Right ventricle myocardium inferior (tissue), 1 donor: ENCODE results near the gene STK24. TPM values are rescaled to one million over a fixed set of nuclear protein-coding genes. Genes with fewer than 3 reads are reported as not detected.

Experiments
- ATAC-seq: fragments of 200-7000 bp; cut with Tn5 transposase; one replicate; pipeline ENCODE4 v1.9.1; 2020; ENCODE audit warnings: mild to moderate bottlenecking, moderate library complexity
- DNase-seq: peaks from one replicate; pipeline ENCODE4 v3.0.0; 2021; ENCODE audit errors: missing footprints
- intact Hi-C: fragments of 100-400 bp; cut with DNase I; formaldehyde crosslinking; loops from one replicate; pipeline ENCODE4 v1.11.0; 2022
- total RNA-seq: library from RNA; stranded (reverse); fragmentation: NEBNext Ultra II Directional; extraction: Animal tissue kit (Norgen Biotek cat#: 25700); gene quantifications from one replicate; pipeline ENCODE4 v1.2.1, GENCODE V29; 2021
- donor health status: DM: no; HTN: yes; CAD: no; lungs with severe emphysema.

Gene STK24
- total RNA-seq, 1 donor from 2014 or later, result 69.6 TPM

DNA sequence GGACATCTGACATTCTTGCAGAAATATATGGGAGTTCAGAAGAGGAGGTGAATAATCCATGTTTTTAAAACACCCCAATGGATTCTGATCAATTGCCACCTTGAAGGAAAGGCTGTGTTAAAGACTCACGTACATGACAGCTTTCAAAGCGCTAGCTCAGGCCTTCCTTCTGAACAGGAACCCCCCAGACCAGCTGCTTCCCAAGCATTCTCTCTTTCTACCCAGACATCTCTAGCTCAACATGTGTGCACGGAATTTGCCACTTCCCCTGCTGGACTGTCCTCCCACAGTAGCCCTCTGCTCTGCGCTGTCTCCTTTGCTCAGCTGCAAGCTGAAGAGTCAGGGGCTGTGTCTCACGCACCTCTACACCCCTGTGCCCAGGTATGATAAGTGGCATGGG is 54.5 kb downstream of the STK24 start:
- intact Hi-C loops, result no loop called here
- ATAC-seq (no peak), DNase-seq (peak; percentile 31)

DNA sequence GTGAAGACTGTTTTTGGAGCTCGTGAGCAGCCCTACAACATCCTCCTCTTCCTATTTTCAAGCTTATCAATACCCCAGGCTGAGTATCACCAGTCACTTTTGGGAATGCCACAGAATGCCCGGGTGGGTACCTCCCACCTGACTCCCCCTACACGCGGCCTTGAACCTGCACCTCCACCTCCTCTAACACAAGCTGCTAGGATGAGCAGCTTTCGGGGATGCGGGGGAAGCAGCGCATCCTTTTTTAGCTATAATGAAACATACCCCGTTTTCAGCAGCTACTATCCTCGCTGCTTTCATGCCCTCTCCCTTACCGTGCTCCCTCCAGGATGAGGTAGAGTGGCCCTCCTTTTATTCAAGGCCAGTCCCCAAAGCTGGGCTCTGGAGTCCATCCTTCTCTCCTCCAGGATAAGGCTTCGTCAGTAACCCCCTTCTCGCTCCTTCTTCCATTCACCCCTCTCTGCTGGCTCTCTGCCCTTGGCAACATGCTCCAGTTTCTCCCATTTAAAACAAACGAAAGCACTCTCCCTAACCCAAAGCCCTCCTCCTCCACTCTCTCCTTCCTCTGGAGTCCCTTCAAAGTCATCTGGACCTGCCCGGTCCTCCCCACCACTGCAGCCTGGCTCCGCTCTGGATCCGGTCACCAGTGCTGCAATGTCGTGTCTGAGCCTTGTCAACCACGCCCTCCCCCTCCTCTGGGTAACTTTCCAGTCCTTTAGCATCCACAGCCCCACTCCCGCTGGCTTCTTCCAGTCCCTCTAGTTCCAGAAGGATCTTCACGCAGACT is 55.3 kb downstream of the STK24 start:
- ATAC-seq (peak; percentile 50), DNase-seq (no peak)
- intact Hi-C loops, result no loop called here

DNA sequence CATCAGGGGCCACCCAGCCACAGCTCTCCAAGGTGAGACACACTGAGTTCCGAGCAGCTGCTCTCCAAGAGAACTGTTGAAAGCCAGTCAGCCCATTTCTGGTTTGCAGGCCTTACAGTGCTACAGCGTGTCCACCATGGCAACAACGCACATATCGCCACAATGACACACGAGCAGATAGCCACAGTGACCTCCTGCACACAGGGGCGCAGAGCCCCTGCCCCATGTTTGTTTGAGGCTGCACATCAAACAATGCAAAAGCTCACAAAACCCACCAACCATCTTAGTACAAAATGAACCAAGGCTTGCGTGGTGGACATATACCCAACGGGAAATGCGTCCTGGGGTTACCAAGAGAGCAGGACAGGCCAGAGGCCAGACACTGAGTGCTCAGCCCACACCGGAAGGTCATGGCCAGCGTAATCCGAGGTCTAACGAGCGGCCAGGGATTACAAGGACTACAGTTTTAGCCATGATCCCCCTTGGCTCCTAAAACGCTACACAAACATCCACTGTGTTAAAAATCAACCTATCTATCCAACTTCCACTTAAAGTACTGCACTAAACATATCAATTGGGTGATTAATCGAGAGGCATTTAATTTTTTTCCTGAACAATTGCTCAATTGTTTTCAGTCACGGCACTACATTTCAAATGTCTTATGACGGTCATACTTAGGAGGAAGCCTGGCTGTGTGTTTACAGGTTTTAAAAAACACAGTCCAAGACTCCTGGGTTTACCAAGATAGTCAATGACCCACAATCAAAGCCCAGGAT is 56.0 kb downstream of the STK24 start:
- ATAC-seq (no peak), DNase-seq (no peak)
- intact Hi-C loops, result no loop called here

DNA sequence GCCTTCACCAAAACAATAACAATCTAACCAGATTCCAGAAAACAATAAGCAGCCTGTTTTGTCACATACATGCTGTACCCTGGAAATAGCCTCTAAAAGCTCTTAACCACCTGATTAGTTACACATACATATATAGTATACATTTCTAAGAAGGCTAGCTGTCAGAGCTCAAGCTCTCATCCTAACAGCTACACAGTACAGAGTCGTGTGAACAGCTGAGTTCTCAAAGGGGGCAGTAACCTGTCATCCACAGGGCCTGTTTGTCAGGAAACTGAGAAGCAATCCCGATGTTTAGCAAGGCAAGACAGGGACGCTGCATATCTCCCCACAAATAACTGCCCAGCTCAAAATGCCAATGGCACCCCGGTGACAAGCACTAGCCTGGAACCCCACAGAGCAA is 56.9 kb downstream of the STK24 start:
- intact Hi-C loops, result no loop called here
- no peak for ATAC-seq

DNA sequence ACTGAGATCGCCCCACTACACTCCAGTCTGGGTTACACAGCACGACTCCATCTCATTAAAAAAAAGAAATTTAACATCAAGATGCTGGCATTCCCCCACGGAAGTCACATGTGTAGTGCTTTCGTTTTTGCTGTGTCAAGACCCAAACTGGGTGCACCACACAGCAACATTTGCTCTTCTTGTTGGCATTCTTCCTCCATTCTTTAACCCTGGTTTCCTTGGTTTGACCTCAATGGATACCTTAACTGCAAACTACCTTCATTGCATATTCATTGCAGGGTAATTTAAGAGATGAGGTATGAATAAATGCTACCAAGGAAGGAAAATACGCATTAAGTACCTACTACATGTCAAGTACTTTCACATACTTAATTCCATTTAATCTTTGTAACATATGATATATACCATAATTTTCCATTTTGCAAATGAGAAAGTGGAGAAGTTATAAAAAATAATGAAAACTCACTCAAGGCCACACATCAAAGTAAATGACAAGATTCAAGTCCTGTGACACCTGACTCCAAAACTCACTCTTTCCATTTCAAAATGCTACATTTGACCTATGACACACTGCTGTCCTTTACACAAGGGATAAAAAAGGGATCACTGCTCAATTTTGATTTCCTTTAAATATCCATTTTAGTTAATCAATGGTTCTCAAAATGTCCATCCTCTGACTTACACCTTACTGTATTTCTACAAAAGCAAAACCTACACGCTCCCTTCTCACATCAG is 59.2 kb downstream of the STK24 start:
- ATAC-seq, result no peak
- intact Hi-C loops, result no loop called here
- no peak for DNase-seq

More for the DNA sequence above, 56.9 kb downstream of the STK24 start:
- no peak for DNase-seq

DNA sequence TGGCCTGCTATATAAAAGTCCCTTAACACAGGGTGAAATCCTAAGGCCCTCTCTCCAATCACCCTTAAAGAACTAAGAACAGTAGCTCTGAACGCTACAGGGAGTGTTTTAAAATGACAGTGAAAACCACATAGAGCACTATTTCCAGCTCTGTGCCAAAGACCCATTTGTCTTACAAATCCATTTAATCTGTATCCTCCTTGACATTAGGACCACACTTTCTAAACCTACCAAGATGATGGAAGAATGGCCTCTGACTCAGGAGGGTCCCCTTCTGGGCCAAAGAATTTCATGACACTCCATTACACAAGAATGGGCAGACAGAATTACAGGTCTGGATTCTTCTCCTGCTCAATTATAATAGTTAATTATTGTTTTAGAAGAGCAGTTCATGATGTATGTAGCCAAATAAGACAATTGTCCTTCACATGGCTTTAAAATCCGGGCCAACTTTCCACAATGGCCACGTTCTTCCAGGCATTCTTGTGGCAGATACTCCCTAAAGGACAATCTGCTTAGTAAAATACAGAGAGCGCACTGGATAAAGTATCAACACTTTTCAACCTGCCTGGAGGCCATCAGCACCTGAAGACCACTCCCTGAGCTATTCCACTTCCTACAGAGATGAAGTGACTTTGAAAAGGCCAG is 61.0 kb downstream of the STK24 start:
- ATAC-seq, result no peak
- no peak for DNase-seq
- intact Hi-C loops, result no loop called here

DNA sequence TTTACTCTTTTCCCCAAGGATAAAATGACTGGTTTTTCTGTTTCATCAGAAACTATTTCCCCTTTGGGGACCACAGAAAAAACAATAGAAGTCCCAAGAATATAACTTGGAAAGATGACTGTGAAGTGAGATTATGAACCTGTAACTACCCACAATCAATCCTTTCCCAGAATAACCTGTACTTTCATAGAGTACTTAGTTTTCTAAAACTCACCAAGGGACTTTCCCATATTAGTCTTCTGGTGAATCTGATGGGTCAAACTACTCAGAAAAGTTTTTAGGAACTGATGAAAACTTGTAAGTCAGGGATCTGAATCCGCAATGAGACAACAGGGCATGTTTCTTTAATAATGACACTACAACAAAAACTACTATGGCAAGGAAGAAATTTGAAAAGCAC is 62.6 kb downstream of the STK24 start:
- intact Hi-C loops, result no loop called here
- ATAC-seq (no peak), DNase-seq (no peak)

DNA sequence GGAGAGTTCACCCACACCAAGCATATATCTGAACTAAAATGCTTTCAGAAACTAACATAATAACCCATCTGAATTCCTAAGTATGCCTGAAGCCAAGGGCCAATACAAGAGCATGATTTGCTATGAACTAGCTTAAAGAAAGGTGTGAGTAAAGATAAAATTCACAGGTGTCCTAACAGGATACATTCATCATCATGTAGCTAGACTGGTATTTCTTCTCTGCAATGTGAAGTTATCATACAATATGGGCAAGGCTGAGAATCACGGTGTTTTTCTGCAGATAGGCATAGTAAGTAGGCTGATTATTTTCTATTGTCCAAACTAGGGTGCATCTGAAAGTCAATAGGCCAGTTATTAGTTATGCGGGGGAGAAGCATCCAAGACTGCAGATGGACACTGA is 63.1 kb downstream of the STK24 start:
- no peak for ATAC-seq
- intact Hi-C loops, result no loop called here
- DNase-seq, result no peak

DNA sequence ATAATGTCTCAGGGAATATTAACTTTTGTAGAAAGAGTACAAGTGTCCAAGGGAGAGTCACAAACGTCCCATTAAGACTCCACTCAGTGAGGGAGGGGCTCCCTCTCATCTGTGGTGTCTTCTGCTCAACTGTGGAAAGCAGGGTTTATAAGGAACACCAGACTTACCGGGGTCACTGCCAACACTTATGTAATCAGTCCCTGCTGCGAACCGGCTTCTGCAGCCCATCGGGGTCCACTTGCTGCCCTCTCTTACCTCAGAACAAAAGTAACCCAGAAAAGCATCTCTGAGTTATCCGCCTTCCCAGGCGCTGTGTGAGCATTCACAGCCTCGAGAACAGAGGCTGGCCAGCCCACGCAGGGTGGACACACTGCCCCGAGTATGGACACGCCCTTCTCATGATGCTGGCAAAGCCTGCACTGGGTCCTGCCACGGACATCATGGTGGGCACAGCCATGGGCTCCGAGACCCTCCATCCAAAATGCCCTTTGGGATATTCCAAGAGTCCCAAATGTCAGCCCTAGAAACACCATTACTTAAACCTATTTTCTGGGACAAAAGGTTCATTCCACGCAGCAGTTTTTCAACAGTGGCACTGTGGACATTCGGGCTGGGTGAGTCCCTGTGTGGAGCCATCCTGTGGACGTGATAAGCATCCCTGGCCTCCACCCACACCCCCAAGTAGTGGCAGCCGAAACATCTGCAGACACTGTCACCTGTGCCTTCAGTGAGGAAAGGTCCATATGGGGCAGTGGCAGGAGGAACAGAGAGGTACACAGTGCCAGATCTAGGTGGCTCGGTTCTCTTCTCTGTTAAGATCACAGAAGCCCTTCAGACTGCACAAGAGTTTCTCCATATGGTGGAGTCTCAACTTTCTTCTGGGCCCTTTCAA is 63.9 kb downstream of the STK24 start:
- intact Hi-C loops, result no loop called here
- ATAC-seq, result peak; percentile 22
- no peak for DNase-seq

DNA sequence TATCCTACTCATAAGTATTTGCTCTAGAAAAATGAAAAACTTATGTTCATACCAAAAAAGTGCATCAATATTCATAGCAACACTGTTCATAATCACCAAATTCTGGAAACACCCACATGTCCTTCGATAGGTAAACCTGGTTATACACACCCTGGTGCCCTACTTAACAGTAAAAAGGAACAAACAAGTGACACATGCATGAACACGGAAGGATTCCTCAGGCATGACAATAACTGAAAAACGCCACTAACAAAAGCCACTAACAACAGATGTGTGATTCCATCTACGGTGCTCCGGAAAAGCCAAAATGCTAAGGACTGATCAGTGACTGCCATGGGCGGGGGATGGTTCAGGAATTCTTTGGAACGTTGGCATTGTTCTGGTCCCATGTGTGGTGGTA is 65.5 kb downstream of the STK24 start:
- ATAC-seq (no peak), DNase-seq (no peak)
- intact Hi-C loops, result no loop called here

DNA sequence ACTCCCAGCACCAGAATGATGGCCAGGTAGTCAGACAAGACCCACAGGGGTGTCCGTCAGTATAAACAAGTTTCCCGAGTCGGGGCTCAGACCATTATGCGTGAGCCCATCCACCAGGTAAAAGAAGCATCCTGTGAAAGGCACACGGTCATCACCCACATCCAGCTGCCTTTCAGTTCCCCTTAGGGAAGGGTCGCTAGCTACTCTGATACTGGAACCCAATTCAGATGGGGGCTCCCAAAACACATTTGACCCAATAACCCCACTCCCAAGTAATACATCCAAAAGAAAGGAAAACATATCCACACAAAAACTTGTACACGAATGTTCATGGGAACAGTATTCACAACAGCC is 66.8 kb downstream of the STK24 start:
- intact Hi-C loops, result no loop called here
- ATAC-seq, result no peak

DNA sequence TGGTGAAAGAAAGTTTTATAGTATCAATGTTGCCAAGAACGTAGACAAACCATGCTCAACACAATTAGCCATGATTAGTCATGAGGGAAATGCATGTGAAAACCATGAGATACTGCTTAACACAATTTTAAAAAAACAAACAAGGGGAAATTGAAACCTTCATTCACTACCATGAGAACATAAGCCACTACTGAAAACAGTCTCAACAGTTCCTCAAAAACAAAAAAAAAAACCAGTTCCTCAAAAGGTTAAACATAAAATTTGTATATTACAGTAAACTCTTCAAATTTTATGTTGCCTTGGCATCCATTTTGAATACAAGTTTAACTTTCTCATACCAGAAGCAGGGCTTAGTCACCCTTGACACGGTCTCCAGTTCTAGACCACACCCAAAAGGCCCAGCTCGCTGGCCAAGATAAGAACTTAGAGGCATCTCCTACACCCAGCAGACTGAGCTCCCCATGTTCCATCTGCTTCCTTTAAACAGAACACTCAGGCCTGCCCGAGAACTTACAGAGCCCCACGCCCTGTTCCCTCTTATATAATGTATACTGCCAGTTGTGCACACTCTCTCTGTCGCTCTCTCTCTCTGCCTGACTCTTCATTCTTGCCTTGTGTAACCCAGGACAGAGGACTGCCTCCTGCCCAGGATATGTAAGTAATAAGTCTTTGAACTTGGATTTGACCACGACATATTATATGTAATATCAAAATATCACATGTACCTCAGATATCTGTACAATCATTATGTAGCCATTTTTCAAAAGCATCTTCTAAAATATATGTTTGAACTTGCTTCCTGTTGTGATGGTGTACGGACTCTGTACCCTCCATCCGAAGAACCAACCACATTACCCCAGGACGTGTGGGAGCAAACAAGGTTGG is 67.4 kb downstream of the STK24 start:
- ATAC-seq (peak; percentile 84), DNase-seq (peak; percentile 83)
- intact Hi-C loops, result no loop called here

More for the DNA sequence above, 66.8 kb downstream of the STK24 start:
- DNase-seq, result no peak

DNA sequence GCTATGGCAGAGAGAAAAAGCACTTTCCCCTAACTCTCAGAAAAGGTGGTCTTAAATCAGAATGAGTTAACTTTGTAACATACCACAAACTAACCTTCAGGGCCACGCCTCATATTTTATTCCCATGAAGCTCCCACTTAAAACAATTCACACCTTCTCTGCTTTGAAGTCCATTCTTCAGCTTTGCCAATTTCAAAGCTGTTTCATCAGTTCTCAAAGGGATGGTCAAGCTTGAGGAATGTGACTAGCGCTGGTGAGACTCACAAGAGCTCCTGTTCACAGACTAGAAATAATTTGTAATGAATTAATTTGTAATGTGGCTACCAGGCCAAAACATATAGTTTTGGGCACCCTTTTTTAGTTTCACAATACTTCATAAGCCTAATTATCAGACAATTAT is 68.2 kb downstream of the STK24 start:
- ATAC-seq, result no peak
- DNase-seq, result no peak
- intact Hi-C loops, result no loop called here

DNA sequence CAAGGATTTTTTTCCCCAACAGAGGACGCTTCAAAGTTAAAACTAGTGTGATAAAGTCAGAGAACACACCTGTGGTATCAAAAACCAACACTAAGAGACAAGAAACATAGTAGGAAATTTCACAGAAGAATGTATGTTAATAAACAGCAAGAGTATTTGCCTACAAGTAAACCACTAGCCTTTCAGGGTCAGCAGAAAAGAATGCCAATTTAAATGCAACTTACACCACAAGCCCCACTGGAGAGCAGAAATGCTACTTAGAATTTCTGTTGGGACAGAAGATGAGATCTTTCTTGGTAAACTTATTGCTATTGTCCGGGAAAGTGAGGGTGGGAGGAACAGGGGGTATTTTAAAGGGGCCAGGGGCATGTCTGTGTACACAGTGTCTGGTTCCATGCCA is 68.6 kb downstream of the STK24 start:
- no peak for DNase-seq
- intact Hi-C loops, result no loop called here
- no peak for ATAC-seq

DNA sequence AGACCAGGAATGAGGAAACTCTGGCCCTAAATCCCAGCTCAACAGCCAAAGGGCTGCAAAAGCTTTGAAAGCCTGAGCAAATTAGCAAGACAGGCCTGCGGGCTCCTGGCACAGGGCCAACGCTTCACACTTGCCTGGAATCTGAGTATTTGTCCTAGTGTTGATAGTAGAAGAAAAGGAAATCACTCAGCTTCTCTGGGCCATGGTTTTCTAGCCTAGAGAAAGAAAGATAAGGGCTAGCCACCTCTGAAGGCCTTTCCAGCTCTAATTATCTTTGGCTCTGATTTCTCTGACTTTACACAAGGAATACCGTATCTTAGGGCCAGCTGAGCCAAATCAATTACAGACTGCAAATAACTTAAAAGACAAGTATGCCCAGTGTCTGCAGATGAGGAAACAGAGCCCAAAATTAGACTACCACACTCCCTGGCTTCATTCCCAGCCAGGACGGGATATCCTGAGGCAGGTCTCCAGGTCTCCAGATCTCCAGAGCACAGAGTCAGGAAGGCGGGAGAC is 69.6 kb downstream of the STK24 start:
- DNase-seq (no peak), ATAC-seq (peak; percentile 19)
- intact Hi-C loops, result loop anchor here (2.0 kb wide), 1 partner anchor 69 kb away; the partner anchor contains the start of gene STK24

DNA sequence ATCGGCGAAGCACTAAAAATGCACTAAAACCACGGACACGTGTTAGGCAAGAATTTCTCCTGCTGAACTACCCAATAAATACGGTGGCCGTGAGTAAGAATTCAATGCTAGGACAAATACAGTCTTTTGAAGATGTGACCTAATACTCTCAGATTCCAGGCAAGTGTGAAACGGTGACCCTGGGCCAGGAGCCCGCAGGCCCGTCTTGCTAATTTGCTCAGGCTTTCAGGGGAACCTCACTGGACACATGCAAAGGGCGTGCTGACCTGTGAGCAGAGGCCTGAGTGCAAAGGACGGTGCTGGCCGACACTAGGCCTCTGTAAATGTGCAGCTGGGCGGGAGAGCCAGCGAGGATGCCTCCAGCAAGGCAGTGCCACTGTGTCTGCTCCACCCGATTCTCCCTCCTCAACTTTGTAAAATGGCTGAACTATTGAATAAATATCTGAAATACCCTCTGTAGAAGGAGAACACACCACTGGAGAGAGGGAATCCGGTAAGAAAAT is 70.1 kb downstream of the STK24 start:
- no peak for ATAC-seq
- DNase-seq, result no peak
- intact Hi-C loops, result loop anchor here (2.0 kb wide), 1 partner anchor 70 kb away; the partner anchor contains the start of gene STK24

DNA sequence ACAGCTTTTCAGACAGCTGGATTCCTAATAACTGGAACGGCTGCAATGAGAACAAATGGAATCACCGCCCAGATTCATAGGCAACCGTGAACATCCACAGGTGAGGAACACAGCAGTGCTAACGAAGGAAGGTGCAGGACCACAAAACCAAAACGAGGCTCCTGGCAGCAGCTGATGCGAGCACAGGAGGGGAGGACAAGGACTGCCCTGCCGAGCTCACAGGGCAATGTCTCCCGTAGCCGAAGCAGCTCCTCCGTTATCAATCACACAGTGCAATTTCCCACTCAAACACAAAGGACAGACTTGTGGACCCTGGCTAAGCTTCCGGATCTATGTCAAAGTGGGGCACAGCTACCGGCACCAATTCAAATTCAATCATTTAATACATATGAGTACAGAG is 70.6 kb downstream of the STK24 start:
- DNase-seq (peak; percentile 52), ATAC-seq (no peak)
- intact Hi-C loops, result loop anchor here (2.0 kb wide), 1 partner anchor 70 kb away; the partner anchor contains the start of gene STK24
